Lower lobe of right lung (tissue), 2 donors: ENCODE measurements around the gene CLSTN2. TPM values are rescaled to one million over a fixed set of nuclear protein-coding genes. Genes with fewer than 3 reads are reported as not detected.

Experiments
- ATAC-seq, 2 donors: fragments of 200-7000 bp; cut with Tn5 transposase; one replicate each; pipeline ENCODE4 v1.9.1; 2020 to 2022; ENCODE audit warnings: mild to moderate bottlenecking in 2 of 2, moderate library complexity in 2 of 2
- DNase-seq: peaks from one replicate; pipeline ENCODE4 v3.0.0-alpha.2; 2020
- H3K27ac ChIP-seq: fragments of 200-600 bp; one replicate; pipeline ENCODE4 v1.8.0; 2022
- H3K27me3 ChIP-seq: fragments of 200-600 bp; one replicate; pipeline ENCODE4 v1.8.0; 2022; ENCODE audit warnings: low read depth
- H3K36me3 ChIP-seq: fragments of 200-600 bp; one replicate; pipeline ENCODE4 v1.8.0; 2022; ENCODE audit warnings: mild to moderate bottlenecking
- H3K4me1 ChIP-seq: fragments of 200-600 bp; one replicate; pipeline ENCODE4 v1.8.0; 2022
- H3K4me3 ChIP-seq: fragments of 200-600 bp; one replicate; pipeline ENCODE4 v1.8.0; 2022; ENCODE audit warnings: mild to moderate bottlenecking
- H3K9me3 ChIP-seq: fragments of 200-600 bp; one replicate; pipeline ENCODE4 v1.8.0; 2022
- intact Hi-C: fragments of 100-400 bp; cut with DNase I; formaldehyde crosslinking; loops from one replicate; pipeline ENCODE4 v1.11.0; 2022
- total RNA-seq: library from RNA; stranded (reverse); fragmentation: NEBNext Ultra II Directional; extraction: Animal tissue kit (Norgen Biotek cat#: 25700); gene quantifications from one replicate; pipeline ENCODE4 v1.2.1, GENCODE V29; 2021
- TF ChIP-seq, protein P1 (sequence below): fragments of 200-600 bp; IDR thresholded peaks from one replicate; pipeline ENCODE4 v1.8.0; 2022; ENCODE audit warnings: antibody characterized with exemption, mild to moderate bottlenecking
- donor health status: DM: no; HTN: yes; CAD: no; lungs with severe emphysema.

CLSTN2 gene
- total RNA-seq, 1 donor from 2014 or later = 4.5 TPM

DNA sequence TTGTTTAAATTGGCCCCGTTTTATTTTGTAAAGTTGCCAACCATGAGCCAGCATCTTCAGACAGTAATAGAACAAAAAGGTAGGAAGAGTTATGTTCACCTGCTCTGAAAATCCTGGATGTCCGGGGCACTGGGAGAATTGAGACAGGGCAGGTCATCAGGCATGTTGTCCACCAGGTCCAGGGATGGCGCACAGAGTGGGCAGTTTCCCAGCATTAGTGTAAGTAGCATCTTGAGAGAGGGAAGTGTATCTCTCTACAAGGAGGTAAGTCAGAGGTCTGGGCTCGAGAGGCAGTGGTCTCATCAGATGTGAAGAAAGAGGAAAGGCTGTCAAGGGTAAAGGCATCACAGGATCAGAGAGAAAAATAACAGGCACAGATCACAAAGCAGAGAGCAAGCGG is 339.4 kb downstream of the CLSTN2 start:
- intact Hi-C loops = no loop called here
- no peaks in the 10 kb centered on the region for H3K4me1 ChIP-seq
- H3K27me3 ChIP-seq = no peaks in the 10 kb centered on the region
- no peaks in the 10 kb centered on the region for H3K9me3 ChIP-seq
- no peak overlapping the region for H3K27ac ChIP-seq
- ATAC-seq (no peak), DNase-seq (no peak)
- H3K4me3 ChIP-seq = no peak overlapping the region
- no peaks in the 10 kb centered on the region for H3K36me3 ChIP-seq
- TF ChIP-seq, protein P1, sequence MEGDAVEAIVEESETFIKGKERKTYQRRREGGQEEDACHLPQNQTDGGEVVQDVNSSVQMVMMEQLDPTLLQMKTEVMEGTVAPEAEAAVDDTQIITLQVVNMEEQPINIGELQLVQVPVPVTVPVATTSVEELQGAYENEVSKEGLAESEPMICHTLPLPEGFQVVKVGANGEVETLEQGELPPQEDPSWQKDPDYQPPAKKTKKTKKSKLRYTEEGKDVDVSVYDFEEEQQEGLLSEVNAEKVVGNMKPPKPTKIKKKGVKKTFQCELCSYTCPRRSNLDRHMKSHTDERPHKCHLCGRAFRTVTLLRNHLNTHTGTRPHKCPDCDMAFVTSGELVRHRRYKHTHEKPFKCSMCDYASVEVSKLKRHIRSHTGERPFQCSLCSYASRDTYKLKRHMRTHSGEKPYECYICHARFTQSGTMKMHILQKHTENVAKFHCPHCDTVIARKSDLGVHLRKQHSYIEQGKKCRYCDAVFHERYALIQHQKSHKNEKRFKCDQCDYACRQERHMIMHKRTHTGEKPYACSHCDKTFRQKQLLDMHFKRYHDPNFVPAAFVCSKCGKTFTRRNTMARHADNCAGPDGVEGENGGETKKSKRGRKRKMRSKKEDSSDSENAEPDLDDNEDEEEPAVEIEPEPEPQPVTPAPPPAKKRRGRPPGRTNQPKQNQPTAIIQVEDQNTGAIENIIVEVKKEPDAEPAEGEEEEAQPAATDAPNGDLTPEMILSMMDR = no peak

DNA sequence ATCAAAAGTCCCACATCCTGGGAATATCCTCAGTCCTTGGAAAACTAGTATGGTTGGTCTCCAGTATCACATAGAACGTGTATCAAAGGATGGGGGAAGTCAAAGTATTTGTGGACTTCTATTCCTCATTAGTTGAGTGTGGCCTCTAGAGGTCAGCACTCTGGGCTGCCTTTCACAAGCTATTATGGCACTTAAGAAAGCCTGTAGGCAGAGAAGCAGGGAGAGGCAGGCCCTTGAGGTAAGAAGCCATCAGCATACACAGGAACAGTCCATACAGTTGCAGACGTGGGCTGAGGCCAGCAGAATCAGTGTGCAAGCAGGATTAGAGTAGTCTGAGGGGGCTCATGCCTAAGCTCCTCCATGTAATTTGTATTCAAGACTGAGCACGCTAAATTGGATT is 341.7 kb downstream of the CLSTN2 start:
- intact Hi-C loops = no loop called here
- Histone ChIP-seq H3K27ac (no peak overlapping the region), H3K9me3 (no peaks in the 10 kb centered on the region), H3K4me1 (no peaks in the 10 kb centered on the region), H3K27me3 (no peaks in the 10 kb centered on the region), H3K36me3 (no peaks in the 10 kb centered on the region), H3K4me3 (no peak overlapping the region)
- TF ChIP-seq, protein P1 = peak; percentile 25
- ATAC-seq (peak; percentile 77 to 84), DNase-seq (no peak)

DNA sequence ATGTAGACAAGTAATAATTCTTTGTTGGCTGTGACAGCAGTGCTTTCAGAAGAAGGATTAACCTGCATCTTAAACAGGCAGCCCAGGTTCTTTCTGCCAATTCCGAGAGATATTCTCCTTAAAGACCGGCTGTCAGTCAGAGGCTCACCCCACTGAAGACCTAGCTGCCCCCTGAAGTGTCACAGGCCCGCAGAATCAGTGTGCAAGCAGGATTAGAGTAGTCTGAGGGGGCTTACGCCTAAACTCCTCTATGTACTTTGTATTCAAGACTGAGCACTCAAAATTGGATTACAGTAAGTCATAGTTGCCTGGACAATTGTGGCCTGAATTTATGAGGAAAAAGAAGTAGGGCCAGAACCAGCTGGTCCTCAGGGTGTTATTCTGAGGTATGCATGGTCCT is 342.9 kb downstream of the CLSTN2 start:
- DNase-seq (no peak), ATAC-seq (no peak)
- intact Hi-C loops = no loop called here
- no peaks in the 10 kb centered on the region for H3K9me3 ChIP-seq
- H3K27ac ChIP-seq = no peak overlapping the region
- no peaks in the 10 kb centered on the region for H3K27me3 ChIP-seq
- H3K4me3 ChIP-seq = no peak overlapping the region
- H3K4me1 ChIP-seq = no peaks in the 10 kb centered on the region
- no peaks in the 10 kb centered on the region for H3K36me3 ChIP-seq
- TF ChIP-seq, protein P1 = no peak

DNA sequence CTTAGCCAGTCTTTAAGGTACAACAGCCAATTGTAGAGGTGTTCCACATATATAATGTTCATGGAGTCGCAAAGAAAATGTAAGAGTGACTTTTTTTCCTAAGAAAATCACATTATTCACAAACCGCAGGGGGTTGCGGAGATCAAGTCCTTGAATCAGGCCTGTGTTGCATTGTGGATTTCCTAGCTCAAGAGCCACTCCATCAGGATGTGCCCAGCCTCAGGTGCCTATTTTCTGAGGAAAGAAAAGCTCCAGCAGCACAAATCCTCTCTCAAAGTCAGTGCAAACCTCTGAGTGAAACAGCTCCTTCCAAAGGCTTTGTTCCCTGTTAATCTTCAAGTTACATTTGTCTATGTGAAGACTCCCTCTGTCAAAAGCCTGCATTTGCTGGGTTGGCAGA is 349.4 kb downstream of the CLSTN2 start:
- Histone ChIP-seq H3K27me3 (no peaks in the 10 kb centered on the region), H3K4me1 (no peaks in the 10 kb centered on the region), H3K9me3 (no peaks in the 10 kb centered on the region), H3K36me3 (no peaks in the 10 kb centered on the region), H3K27ac (no peak overlapping the region), H3K4me3 (no peak overlapping the region)
- intact Hi-C loops = no loop called here
- no peak for DNase-seq
- TF ChIP-seq, protein P1 = no peak
- ATAC-seq = no peak

DNA sequence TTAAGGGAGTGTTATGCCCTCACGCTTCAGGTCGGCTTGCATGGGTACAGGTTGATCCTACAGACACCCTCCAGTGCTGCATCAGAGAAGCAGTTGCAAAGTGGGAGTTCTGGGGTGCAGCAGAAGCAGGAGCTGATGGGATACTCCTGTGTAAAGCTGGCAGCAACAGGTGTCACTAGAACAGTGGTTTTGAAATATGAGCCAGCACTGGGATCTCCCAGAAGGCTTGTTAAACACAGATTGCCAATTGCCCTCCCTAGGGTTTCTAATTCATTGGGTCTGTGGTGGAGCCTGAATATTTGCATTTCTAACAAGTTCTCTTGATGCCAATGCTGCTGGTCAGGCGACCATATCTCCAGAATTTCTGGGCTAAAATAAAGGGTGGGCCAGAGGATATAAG is 350.4 kb downstream of the CLSTN2 start:
- no peak for ATAC-seq
- H3K27me3 ChIP-seq = no peaks in the 10 kb centered on the region
- no peak overlapping the region for H3K4me3 ChIP-seq
- TF ChIP-seq, protein P1 = no peak
- no peaks in the 10 kb centered on the region for H3K9me3 ChIP-seq
- H3K36me3 ChIP-seq = no peaks in the 10 kb centered on the region
- no peaks in the 10 kb centered on the region for H3K4me1 ChIP-seq
- intact Hi-C loops = no loop called here
- H3K27ac ChIP-seq = no peak overlapping the region
- no peak for DNase-seq

DNA sequence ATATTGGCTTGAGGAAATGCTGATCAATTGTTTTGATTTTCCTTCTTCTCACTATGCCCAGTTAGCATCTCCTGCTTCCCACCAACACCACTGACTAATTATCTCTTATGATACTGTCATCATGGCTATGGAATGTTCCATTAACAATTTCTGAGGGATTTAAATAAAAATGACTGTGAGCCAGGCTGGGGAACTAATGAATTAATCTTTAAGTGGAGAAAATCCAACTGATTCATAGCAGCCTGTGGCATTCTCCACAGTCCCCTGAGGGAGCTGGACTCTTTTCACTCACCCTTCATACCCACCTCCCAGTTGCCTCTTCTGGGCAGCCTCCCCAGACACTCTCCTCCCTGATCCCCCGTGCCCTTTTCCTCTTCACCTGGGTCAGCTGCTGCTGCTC is 353.6 kb downstream of the CLSTN2 start:
- no peaks in the 10 kb centered on the region for H3K27me3 ChIP-seq
- H3K4me3 ChIP-seq = no peak overlapping the region
- H3K4me1 ChIP-seq = no peaks in the 10 kb centered on the region
- intact Hi-C loops = no loop called here
- no peak for ATAC-seq
- TF ChIP-seq, protein P1 = no peak
- no peaks in the 10 kb centered on the region for H3K36me3 ChIP-seq
- DNase-seq = no peak
- H3K27ac ChIP-seq = no peak overlapping the region
- H3K9me3 ChIP-seq = no peaks in the 10 kb centered on the region
